ENCODE data around the gene PTPRG.

DNA sequence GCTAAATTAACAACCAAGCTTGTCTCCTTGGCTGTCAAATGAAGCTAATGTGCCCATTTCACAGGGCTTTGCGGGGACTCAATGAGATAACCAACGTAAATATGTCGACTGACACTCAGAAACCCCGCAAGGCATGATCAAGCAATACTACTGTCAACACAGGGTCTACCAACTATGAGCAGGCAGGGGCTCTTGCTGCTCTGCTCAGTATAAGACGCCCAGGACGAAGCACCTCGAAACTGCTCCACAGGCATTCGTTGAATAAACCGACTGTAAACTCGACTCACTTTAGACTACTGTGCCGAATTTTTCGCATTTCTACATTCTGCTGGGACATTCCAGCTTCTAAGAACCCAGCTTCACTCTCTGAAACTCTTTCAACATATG lies 757.0 kb downstream of the PTPRG start:
- no peak for TF ChIP-seq RAD21 (IDR thresholded peaks at IDR 0.05)
- TF ChIP-seq YY1 (IDR thresholded peaks at IDR 0.05), result no peak
- TF ChIP-seq, protein P1, sequence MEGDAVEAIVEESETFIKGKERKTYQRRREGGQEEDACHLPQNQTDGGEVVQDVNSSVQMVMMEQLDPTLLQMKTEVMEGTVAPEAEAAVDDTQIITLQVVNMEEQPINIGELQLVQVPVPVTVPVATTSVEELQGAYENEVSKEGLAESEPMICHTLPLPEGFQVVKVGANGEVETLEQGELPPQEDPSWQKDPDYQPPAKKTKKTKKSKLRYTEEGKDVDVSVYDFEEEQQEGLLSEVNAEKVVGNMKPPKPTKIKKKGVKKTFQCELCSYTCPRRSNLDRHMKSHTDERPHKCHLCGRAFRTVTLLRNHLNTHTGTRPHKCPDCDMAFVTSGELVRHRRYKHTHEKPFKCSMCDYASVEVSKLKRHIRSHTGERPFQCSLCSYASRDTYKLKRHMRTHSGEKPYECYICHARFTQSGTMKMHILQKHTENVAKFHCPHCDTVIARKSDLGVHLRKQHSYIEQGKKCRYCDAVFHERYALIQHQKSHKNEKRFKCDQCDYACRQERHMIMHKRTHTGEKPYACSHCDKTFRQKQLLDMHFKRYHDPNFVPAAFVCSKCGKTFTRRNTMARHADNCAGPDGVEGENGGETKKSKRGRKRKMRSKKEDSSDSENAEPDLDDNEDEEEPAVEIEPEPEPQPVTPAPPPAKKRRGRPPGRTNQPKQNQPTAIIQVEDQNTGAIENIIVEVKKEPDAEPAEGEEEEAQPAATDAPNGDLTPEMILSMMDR (IDR thresholded peaks at IDR 0.05; ENCODE audit: low read depth, low read length, missing input control), result no peak
- no peak for TF ChIP-seq JUND (IDR thresholded peaks at IDR 0.05)
- TF ChIP-seq GABPA (IDR thresholded peaks at IDR 0.05 in 1 of 2, conservative IDR thresholded peaks at IDR 0.05 in 1 of 2), result no peak
- TF ChIP-seq, protein P2, sequence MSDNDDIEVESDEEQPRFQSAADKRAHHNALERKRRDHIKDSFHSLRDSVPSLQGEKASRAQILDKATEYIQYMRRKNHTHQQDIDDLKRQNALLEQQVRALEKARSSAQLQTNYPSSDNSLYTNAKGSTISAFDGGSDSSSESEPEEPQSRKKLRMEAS (IDR thresholded peaks at IDR 0.05), result no peak

Measured in liver (tissue), 3 donors.